Testis (tissue), 3 donors: ENCODE measurements around the gene VOPP1. TPM values are rescaled to one million over a fixed set of nuclear protein-coding genes. Genes with fewer than 3 reads are reported as not detected.
"Not testable (repeated sequence)": the region's sequence is repeated elsewhere in the genome, so short reads cannot be mapped to it uniquely, and the experiment has no call there.

Experiments used
- DNase-seq: peaks from one replicate; pipeline ENCODE4 v3.0.0-alpha.2; 2019
- H3K27ac ChIP-seq, 2 donors: fragments of 200-600 bp; sonication (generic); one replicate each; pipeline ENCODE4 v1.5.1; 2019
- H3K27me3 ChIP-seq: fragments of 200-600 bp; sonication (generic); one replicate; pipeline ENCODE4 v1.5.1; 2019
- H3K36me3 ChIP-seq: fragments of 200-600 bp; sonication (generic); one replicate; pipeline ENCODE4 v1.5.1; 2017; ENCODE audit warnings: low read depth; ENCODE audit errors: missing control alignments
- H3K4me1 ChIP-seq: fragments of 200-600 bp; sonication (generic); one replicate; pipeline ENCODE4 v1.5.1; 2019
- H3K4me3 ChIP-seq, 2 donors: fragments of 200-600 bp; sonication (generic); one replicate each; pipeline ENCODE4 v1.5.1; 2017 to 2019
- H3K9me3 ChIP-seq: fragments of 200-600 bp; sonication (generic); one replicate; pipeline ENCODE4 v1.5.1; 2017
- POLR2A ChIP-seq: fragments of 450-650 bp; IDR thresholded peaks from one replicate; pipeline ENCODE4 v1.6.1; 2017; ENCODE audit warnings: antibody characterized with exemption, mild to moderate bottlenecking, moderate library complexity
- WGBS, 2 donors: methylation state at CpG; one replicate each; pipeline ENCODE4 v1.1.5; 2018; 5-methylcytosine and 5-hydroxymethylcytosine counted together
- intact Hi-C: fragments of 100-400 bp; cut with DNase I; formaldehyde crosslinking; loops from one replicate; pipeline ENCODE4 v1.15.1; 2023; ENCODE audit warnings: low total_unique reads
- polyA plus RNA-seq: library from polyadenylated mRNA; stranded (reverse); fragments of 350-450 nt; fragmentation: Illumina TruSeq; extraction: RNeasy Lipid Tissue Mini Kit (QIAGEN cat#74804); gene quantifications from one replicate; pipeline ENCODE4 v1.2.3, GENCODE V29; 2014; ENCODE audit warnings: low read depth, low replicate concordance; ENCODE audit not compliant: insufficient read depth
- total RNA-seq, 2 donors: library from RNA; depleted of rRNA; stranded (reverse); fragments of >200 nt; gene quantifications; one replicate each; pipeline ENCODE4 v1.2.3, GENCODE V29; 2016
- TF ChIP-seq, protein P1 (sequence below), 3 experiments: fragments of 450-650 bp in 2 of 3; fragments of 200-600 bp in 1 of 3; sonication (generic) in 1 of 3; IDR thresholded peaks; one replicate each; pipeline ENCODE4 v1.5.1; 2016 to 2019; ENCODE audit warnings: antibody characterized with exemption in 3 of 3, mild to moderate bottlenecking in 2 of 3, moderate library complexity in 1 of 3

Gene VOPP1
- total and polyA plus RNA-seq, 3 donors from 2014 or later = 25.0 to 29.3 (median 26.6) TPM

DNA sequence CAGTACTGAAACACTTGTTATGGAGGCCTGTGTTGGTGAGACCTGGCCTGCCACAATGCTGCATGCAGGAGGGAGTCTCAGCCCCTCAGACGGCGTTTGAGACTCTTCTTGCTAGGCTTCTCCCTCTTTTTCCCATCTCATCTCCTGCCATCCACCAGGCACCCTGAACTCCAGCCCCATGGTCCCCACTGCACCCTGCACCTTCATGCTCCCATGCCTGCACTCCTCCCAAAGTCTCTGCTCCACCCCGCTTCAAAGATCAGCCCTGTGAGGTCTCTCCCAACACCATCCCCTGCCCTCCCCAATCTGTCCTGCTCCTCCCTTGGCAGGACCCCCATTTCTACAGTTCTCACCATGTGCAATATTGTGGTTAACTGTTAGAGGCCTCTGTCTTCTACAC, 61.7 kb downstream of the VOPP1 start:
- DNase-seq = no peak
- 96 to 100% methylated on average over 3 of the region's 3 CpGs for WGBS, 2 donors
- Histone ChIP-seq H3K4me1 (no peaks in the 10 kb centered on the region), H3K9me3 (no peaks in the 10 kb centered on the region), H3K27me3 (no peaks in the 10 kb centered on the region), H3K36me3 (no peaks in the 10 kb centered on the region), H3K4me3 (no peak overlapping the region), H3K27ac (no peak overlapping the region)
- intact Hi-C loops = no loop called here
- TF ChIP-seq POLR2A = no peak
- TF ChIP-seq, protein P1, sequence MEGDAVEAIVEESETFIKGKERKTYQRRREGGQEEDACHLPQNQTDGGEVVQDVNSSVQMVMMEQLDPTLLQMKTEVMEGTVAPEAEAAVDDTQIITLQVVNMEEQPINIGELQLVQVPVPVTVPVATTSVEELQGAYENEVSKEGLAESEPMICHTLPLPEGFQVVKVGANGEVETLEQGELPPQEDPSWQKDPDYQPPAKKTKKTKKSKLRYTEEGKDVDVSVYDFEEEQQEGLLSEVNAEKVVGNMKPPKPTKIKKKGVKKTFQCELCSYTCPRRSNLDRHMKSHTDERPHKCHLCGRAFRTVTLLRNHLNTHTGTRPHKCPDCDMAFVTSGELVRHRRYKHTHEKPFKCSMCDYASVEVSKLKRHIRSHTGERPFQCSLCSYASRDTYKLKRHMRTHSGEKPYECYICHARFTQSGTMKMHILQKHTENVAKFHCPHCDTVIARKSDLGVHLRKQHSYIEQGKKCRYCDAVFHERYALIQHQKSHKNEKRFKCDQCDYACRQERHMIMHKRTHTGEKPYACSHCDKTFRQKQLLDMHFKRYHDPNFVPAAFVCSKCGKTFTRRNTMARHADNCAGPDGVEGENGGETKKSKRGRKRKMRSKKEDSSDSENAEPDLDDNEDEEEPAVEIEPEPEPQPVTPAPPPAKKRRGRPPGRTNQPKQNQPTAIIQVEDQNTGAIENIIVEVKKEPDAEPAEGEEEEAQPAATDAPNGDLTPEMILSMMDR (IDR thresholded peaks at IDR 0.05) = no peak

DNA sequence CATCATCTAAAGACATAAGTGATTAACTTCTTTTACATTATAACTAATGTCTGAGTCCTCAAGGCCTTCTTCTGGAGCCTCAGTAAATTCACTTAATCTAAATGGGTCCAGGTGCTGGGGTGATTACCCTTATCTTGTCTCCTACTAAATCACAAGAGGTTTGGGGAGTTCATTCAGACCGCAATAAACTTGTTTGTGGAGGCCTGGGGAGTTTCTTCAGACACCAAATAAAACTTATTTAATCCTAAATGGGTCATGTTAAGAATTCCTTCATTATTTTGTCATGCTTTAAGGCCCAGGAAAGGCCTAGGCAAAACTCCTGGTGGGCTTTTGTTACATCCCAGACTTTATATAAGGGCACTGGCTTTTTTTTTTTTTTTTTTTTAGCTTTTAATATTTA, 62.1 kb downstream of the VOPP1 start:
- H3K9me3 ChIP-seq, H3K27me3 ChIP-seq, H3K36me3 ChIP-seq, H3K4me3 ChIP-seq, DNase-seq, intact Hi-C loops, H3K27ac ChIP-seq, H3K4me1 ChIP-seq: not testable (repeated sequence)
- WGBS, 2 donors = 71 to 78% methylated on average over 1 of the region's 1 CpG

DNA sequence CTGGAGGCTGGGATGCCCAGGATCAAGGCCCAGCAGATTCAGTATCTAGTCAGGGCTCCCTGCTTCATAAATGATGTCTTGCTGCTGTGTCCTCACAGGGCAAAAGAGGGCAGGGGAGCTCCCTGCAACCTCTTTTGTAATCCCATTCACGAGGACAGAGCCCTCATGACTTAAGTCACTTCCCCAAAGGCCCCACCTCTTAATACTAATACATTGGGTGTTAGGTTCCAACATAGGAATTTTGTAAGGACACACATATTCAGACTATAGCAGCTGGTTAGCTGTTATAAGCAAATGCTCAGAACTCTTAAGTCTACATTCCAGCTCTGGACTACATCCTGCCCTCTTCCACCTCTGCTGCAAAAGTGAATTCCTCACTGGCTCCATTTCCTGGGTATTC, 63.0 kb downstream of the VOPP1 start:
- Histone ChIP-seq H3K27ac (no peak overlapping the region), H3K36me3 (no peaks in the 10 kb centered on the region), H3K4me3 (no peak overlapping the region), H3K4me1 (no peaks in the 10 kb centered on the region), H3K27me3 (no peaks in the 10 kb centered on the region), H3K9me3 (no peaks in the 10 kb centered on the region)
- WGBS, 2 donors = 63 to 85% methylated on average over 1 of the region's 1 CpG
- intact Hi-C loops = no loop called here
- TF ChIP-seq POLR2A = no peak
- TF ChIP-seq, protein P1 (IDR thresholded peaks at IDR 0.05) = no peak
- DNase-seq = no peak

DNA sequence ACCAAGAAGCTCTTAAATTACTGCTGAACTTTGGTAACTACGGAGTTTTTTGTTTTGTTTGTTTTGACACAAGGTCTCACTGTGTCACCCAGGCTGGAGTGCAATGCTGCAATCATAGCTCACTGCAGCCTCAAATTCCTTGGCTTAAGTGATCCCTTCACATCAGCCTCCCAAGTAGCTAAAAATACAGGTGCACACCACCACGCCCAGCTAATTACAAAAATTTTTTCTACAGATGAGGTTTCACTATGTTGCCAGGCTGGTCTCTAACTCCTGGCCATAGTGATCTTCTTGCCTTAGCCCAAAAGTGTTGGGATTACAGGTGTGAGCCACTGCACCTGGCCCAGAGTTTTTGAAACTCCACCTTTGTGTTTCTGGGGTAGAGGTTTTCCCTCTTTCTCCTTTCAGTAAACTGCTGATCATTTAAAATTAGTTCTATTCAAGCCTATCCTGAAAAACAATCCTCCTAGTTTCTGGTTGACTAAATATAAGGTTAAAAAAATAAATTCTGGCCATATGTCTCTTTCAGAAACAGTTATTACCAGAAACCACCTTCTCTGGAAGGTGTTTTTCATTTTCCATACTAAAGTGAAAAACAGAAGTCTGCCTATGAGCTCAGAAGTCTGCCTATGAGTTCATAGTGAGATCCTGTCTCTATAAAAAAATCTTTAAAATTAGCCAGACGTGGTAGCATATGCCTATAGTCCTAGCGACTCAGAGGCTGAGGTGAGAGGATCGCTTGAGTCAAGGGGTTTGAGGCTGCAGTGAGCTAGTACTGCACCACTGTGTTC, 63.9 kb downstream of the VOPP1 start:
- no peaks in the 10 kb centered on the region for H3K9me3 ChIP-seq

DNA sequence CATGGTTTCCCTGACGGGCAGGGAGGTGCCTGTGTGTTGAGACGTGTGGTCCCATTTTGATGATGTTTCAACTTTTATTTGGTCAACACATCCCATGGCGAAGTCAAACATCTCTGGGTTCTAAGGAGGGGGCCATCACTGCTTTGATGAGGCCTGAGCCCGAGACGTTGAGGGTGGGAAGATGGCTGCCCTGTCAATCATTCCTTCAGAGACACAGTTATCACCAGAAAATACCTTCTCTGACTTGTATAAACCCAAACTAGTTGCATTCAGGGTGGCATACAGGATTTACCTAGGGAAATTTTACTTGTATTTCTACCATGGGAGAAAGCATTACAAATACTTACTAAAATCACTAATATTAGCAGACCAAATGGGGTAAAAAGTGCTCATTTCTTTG, 64.6 kb downstream of the VOPP1 start:
- DNase-seq = no peak
- no peak for TF ChIP-seq POLR2A
- TF ChIP-seq, protein P1 (IDR thresholded peaks at IDR 0.05) = no peak
- WGBS, 2 donors = 89 to 93% methylated on average over 5 of the region's 5 CpGs
- Histone ChIP-seq H3K9me3 (no peaks in the 10 kb centered on the region), H3K36me3 (no peaks in the 10 kb centered on the region), H3K4me3 (no peak overlapping the region), H3K27me3 (no peaks in the 10 kb centered on the region), H3K4me1 (no peaks in the 10 kb centered on the region), H3K27ac (no peak overlapping the region)
- intact Hi-C loops = no loop called here

More for the DNA sequence above, 63.9 kb downstream of the VOPP1 start:
- no peak for TF ChIP-seq POLR2A
- TF ChIP-seq, protein P1 (IDR thresholded peaks at IDR 0.05) = no peak
- no peak overlapping the region for H3K4me3 ChIP-seq
- H3K27me3 ChIP-seq = no peaks in the 10 kb centered on the region
- H3K27ac ChIP-seq = no peak overlapping the region
- no peaks in the 10 kb centered on the region for H3K4me1 ChIP-seq
- no peaks in the 10 kb centered on the region for H3K36me3 ChIP-seq
- intact Hi-C loops = no loop called here
- 93 to 97% methylated on average over 5 of the region's 5 CpGs for WGBS, 2 donors
- no peak for DNase-seq
